ENCODE results near the gene PTPRG.

The PTPRG gene

DNA sequence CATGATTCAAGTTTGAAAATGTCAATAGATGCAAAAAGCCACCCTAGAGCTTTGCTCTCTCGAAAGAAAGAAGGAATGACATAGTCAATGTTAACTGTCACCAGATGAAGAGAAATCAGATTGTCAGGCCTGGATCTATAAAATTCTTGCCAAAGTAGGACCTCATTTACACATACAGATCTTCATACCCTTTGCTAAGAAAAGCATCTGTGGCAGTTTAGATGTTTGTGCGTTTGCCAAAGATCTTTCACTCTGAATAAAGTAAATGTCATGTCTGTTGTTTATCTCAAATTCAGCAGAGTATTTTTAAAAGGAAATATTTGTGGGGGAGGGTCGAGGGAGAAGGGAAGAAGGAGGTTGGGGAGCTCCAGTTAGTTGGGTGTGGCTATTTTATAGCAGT, 692.6 kb downstream of the PTPRG start:
- H3K4me1 Mint-ChIP-seq: no peaks in the 10 kb centered on the region

DNA sequence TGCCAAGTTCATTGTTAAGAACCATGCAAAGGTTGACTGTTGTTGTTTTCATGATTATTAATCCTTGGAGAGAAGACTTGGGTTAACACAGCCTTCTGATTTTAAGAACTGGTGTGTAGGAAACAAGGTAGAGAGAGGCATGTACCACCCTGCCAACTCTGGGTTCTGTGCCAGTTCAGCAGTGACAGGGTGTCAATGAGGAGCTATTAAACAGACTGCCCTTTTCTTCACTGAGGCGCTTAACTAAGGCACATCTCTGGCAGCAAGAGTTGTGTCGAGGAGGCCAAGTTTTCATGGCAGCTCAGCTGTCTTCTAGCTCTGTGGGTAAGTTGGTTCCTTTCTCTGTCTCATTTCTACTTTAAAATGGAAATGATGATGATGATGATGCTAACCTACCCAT, 694.4 kb downstream of the PTPRG start:
- TF ChIP-seq, protein P1, sequence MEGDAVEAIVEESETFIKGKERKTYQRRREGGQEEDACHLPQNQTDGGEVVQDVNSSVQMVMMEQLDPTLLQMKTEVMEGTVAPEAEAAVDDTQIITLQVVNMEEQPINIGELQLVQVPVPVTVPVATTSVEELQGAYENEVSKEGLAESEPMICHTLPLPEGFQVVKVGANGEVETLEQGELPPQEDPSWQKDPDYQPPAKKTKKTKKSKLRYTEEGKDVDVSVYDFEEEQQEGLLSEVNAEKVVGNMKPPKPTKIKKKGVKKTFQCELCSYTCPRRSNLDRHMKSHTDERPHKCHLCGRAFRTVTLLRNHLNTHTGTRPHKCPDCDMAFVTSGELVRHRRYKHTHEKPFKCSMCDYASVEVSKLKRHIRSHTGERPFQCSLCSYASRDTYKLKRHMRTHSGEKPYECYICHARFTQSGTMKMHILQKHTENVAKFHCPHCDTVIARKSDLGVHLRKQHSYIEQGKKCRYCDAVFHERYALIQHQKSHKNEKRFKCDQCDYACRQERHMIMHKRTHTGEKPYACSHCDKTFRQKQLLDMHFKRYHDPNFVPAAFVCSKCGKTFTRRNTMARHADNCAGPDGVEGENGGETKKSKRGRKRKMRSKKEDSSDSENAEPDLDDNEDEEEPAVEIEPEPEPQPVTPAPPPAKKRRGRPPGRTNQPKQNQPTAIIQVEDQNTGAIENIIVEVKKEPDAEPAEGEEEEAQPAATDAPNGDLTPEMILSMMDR (IDR thresholded peaks at IDR 0.05): no peak
- H3K27me3 Mint-ChIP-seq (ENCODE audit: low read depth, poor library complexity): no peaks in the 10 kb centered on the region
- no peak overlapping the region for H3K4me3 Mint-ChIP-seq
- peaks cover 22% of the 10 kb centered on the region for H3K36me3 Mint-ChIP-seq (ENCODE audit: low read depth)
- H3K4me1 Mint-ChIP-seq: no peaks in the 10 kb centered on the region
- H3K9me3 Mint-ChIP-seq: no peaks in the 10 kb centered on the region
- H3K27ac Mint-ChIP-seq: no peak overlapping the region
- DNase-seq: no peak

More for the DNA sequence above, 692.6 kb downstream of the PTPRG start:
- peak overlapping the region; percentile 31 for H3K27ac Mint-ChIP-seq
- H3K9me3 Mint-ChIP-seq: no peaks in the 10 kb centered on the region
- no peak for DNase-seq
- no peaks in the 10 kb centered on the region for H3K27me3 Mint-ChIP-seq (ENCODE audit: low read depth, poor library complexity)
- TF ChIP-seq, protein P1 (IDR thresholded peaks at IDR 0.05): no peak
- H3K4me3 Mint-ChIP-seq: no peak overlapping the region
- peaks cover 22% of the 10 kb centered on the region for H3K36me3 Mint-ChIP-seq (ENCODE audit: low read depth)

DNA sequence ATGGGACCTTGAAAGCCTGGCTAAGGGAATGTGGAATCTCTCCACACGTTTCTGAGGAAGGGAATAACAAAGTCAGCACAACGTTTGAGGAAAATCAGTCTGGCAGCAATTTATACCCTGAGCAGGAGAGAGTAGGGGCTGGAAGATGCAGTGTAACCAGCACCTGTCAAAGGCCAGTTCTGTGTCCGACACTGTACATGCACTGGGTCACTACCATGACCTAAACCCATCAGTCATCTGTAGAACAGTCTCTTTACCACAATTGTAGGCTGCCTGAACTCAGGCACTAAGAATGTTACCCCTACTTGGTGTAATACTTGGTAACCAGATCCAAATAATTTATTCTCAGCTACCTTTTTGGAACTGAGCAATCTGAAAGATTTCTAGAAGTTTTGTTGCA, 698.6 kb downstream of the PTPRG start:
- TF ChIP-seq, protein P1 (IDR thresholded peaks at IDR 0.05): no peak
- Mint-ChIP-seq H3K36me3 (ENCODE audit: low read depth) (peaks cover 34% of the 10 kb centered on the region), H3K9me3 (no peaks in the 10 kb centered on the region), H3K27me3 (ENCODE audit: low read depth, poor library complexity) (peaks cover 3% of the 10 kb centered on the region), H3K4me1 (no peaks in the 10 kb centered on the region), H3K27ac (no peak overlapping the region), H3K4me3 (no peak overlapping the region)
- peak; percentile 2 for DNase-seq

DNA sequence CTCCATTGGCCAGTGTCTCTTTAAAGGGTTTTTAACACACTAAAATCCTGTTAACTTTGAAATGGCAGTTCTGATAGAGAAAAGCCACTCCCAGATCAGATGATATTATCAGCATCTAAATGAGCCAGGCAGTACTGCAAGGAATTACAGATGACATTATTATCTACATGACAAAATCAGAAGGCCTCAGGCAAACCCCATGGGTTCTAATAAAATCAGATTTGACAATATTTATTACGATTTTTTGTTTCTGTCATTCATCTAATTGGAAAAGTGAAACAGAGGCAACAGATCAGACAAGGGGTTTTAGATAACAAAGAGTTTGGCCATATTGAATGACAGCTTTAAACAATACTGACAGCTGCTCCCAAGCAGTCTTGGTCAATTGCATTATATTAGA, 699.3 kb downstream of the PTPRG start:
- no peak overlapping the region for H3K4me3 Mint-ChIP-seq
- H3K4me1 Mint-ChIP-seq: no peaks in the 10 kb centered on the region
- H3K9me3 Mint-ChIP-seq: no peaks in the 10 kb centered on the region
- DNase-seq: no peak
- peaks cover 3% of the 10 kb centered on the region for H3K27me3 Mint-ChIP-seq (ENCODE audit: low read depth, poor library complexity)
- H3K36me3 Mint-ChIP-seq (ENCODE audit: low read depth): peaks cover 36% of the 10 kb centered on the region
- H3K27ac Mint-ChIP-seq: no peak overlapping the region
- TF ChIP-seq, protein P1 (IDR thresholded peaks at IDR 0.05): no peak

DNA sequence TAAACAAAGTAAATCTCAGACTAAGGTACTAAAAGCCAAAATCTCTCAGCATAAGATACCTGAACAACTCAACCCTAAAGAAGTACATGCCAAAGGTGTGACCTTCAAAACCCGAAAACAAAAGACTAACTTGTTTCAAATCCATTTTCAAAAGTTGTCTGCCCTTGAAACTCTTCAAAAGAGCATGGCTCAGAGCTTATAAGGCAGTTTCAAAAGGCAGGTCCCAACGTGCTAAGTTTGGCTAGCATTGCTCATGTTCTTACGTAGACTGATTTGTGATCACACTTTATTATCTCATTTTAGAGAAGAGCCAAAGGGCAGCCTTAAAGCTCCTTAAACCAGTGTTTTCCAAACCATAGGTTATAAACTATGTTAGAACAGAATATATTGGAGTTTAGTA, 699.8 kb downstream of the PTPRG start:
- Mint-ChIP-seq H3K9me3 (no peaks in the 10 kb centered on the region), H3K4me1 (no peaks in the 10 kb centered on the region), H3K4me3 (no peak overlapping the region), H3K36me3 (ENCODE audit: low read depth) (peaks cover 36% of the 10 kb centered on the region), H3K27ac (no peak overlapping the region), H3K27me3 (ENCODE audit: low read depth, poor library complexity) (peaks cover 3% of the 10 kb centered on the region)
- TF ChIP-seq, protein P1 (IDR thresholded peaks at IDR 0.05): no peak
- DNase-seq: no peak

DNA sequence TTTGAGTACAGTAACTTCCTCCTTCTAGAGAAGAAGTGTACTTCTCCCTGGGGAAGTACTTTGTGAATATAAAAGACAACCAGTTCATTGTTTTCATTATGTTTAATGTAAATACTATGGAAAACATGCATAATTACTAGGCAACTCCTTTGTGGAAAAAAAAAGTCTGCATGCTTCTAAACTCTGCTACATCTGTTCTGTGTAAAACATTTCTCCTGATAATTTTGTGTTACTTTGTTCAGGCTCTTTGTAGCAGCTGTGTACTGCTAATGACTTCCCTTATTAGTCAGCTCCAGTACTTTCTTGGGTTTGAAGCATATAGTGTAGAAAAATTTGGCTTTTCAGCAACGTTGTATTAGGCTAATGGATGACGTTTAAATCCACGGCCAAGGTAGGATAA, 700.4 kb downstream of the PTPRG start:
- peaks cover 3% of the 10 kb centered on the region for H3K27me3 Mint-ChIP-seq (ENCODE audit: low read depth, poor library complexity)
- peaks cover 35% of the 10 kb centered on the region for H3K36me3 Mint-ChIP-seq (ENCODE audit: low read depth)
- no peak overlapping the region for H3K4me3 Mint-ChIP-seq
- no peak for DNase-seq
- TF ChIP-seq, protein P1 (IDR thresholded peaks at IDR 0.05): no peak
- H3K27ac Mint-ChIP-seq: no peak overlapping the region
- no peaks in the 10 kb centered on the region for H3K9me3 Mint-ChIP-seq
- H3K4me1 Mint-ChIP-seq: no peaks in the 10 kb centered on the region

Measured in nephron progenitor cell (in vitro differentiated cells).